Stimulated activated CD4-positive, alpha-beta T cell treated with anti-CD3 and anti-CD28 coated beads, TNF-alpha, amount 100 ng/mL, for 24 hours (primary cell): ENCODE measurements around the gene DUOXA2.
"Not testable (repeated sequence)": the region's sequence is repeated elsewhere in the genome, so short reads cannot be mapped to it uniquely, and the experiment has no call there.

Experiments used
- DNase-seq, 3 experiments: peaks; one replicate each; pipeline ENCODE4 v3.0.0-alpha.2; 2020; ENCODE audit warnings: low read depth in 3 of 3

Gene DUOXA2

GRCh38 chr15:45114076-45114750, at the start of gene DUOXA2, which contains the start of gene DUOX2:
Gene DUOXA2 (plus strand): TSS chr15:45114326. CDS start chr15:45114606, 280 bp downstream.
Gene DUOX2 (minus strand): TSS chr15:45114172. CDS start chr15:45113411, 761 bp downstream.
- DNase-seq = no peak

- no peak for DNase-seq
Observed at GRCh38 chr15:45064386-45064785, 49.7 kb upstream of the DUOXA2 start.

- not testable (repeated sequence) for DNase-seq
Observed at GRCh38 chr15:45069942-45070360, 44.2 kb upstream of the DUOXA2 start.

- not testable (repeated sequence) for DNase-seq
Observed at GRCh38 chr15:45073602-45074001, 40.5 kb upstream of the DUOXA2 start.

GRCh38 chr15:45075440-45076320, 38.4 kb upstream of the DUOXA2 start:
- not testable (repeated sequence) for DNase-seq

- DNase-seq = not testable (repeated sequence)
Observed at GRCh38 chr15:45077391-45077790, 36.7 kb upstream of the DUOXA2 start.

GRCh38 chr15:45079201-45079600, 34.9 kb upstream of the DUOXA2 start:
- not testable (repeated sequence) for DNase-seq

- DNase-seq = not testable (repeated sequence)
Observed at GRCh38 chr15:45079628-45080246, 34.4 kb upstream of the DUOXA2 start.

- DNase-seq = not testable (repeated sequence)
Observed at GRCh38 chr15:45080593-45080992, 33.5 kb upstream of the DUOXA2 start.

- not testable (repeated sequence) for DNase-seq
Observed at GRCh38 chr15:45082412-45082811, 31.7 kb upstream of the DUOXA2 start.

- DNase-seq = no peak
Observed at GRCh38 chr15:45083223-45083622, 30.9 kb upstream of the DUOXA2 start.

- no peak for DNase-seq
Observed at GRCh38 chr15:45084163-45084562, 30.0 kb upstream of the DUOXA2 start.

GRCh38 chr15:45087513-45087912, 26.6 kb upstream of the DUOXA2 start:
- no peak for DNase-seq

- no peak for DNase-seq
Observed at GRCh38 chr15:45088801-45089711, 25.1 kb upstream of the DUOXA2 start.

GRCh38 chr15:45089712-45090373, 24.3 kb upstream of the DUOXA2 start:
- no peak for DNase-seq

- no peak for DNase-seq
Observed at GRCh38 chr15:45091161-45091560, 23.0 kb upstream of the DUOXA2 start.

- DNase-seq = no peak
Observed at GRCh38 chr15:45091576-45091975, 22.6 kb upstream of the DUOXA2 start.

- DNase-seq = no peak
Observed at GRCh38 chr15:45093013-45093412, 21.1 kb upstream of the DUOXA2 start.

- DNase-seq = no peak
Observed at GRCh38 chr15:45093622-45094357, 20.3 kb upstream of the DUOXA2 start.

- DNase-seq = no peak
Observed at GRCh38 chr15:45094358-45094730, 19.8 kb upstream of the DUOXA2 start.
